ENCODE data around the gene TMEM41B. TPM values are rescaled to one million over a fixed set of nuclear protein-coding genes. Genes with fewer than 3 reads are reported as not detected.
A peak's percentile ranks its signal among the peaks of the same experiment; 100 is the strongest.
"Not testable (repeated sequence)": the region's sequence is repeated elsewhere in the genome, so short reads cannot be mapped to it uniquely, and the experiment has no call there.

TMEM41B gene, protein sequence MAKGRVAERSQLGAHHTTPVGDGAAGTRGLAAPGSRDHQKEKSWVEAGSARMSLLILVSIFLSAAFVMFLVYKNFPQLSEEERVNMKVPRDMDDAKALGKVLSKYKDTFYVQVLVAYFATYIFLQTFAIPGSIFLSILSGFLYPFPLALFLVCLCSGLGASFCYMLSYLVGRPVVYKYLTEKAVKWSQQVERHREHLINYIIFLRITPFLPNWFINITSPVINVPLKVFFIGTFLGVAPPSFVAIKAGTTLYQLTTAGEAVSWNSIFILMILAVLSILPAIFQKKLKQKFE
- total RNA-seq, result 10 to 100 TPM; 35.4 to 38.1 TPM

DNA sequence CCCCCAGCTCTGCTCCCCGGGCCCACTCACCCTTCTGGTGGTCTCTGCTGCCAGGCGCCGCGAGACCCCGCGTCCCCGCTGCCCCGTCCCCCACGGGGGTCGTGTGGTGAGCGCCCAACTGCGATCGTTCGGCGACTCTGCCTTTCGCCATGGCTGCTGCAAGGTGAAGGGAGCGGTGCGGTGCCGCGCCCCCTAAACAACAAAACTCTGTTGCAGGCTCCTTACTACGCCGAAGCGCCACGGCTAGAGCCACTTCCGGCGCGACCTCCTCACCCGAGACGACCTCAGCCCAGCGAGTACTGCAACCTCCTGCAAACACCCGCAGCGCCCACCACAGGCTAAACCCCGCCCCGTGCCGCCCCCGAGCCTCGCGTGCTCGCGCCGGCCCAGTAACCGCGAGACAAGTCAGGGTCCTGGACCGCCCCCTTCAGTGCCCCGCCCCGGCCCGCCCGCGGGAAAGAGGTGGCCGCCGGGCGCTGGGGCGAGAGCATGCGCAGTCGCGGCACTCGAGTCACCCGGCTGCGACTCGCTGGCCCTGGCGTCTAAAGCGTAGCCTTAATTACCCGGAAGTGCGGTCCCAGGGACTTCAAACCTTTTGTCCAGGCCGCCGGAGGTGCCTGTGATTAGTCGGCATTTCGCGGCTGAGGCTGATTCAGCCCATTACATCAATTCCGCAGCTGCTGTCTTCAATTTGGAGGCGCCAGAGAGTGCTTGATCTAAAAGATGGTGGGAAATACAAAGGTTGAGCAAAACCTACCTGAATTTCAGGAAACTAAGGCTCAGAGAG lies at the start of gene TMEM41B:
TMEM41B (minus strand) TSS at position 303 of the 787 bp plus-strand sequence; CDS start at position 151, 152 bp downstream.
- DNase-seq, result peak; percentile 100
- peaks cover 23% of the 10 kb centered on the region for H3K27me3 Mint-ChIP-seq (ENCODE audit: low read depth)
- peak within 1 kb of the TSS; percentile 95 for H3K27ac Mint-ChIP-seq
- ATAC-seq (replicated peaks in 1 of 2), result peak; percentile 96 to 97
- H3K4me1 Mint-ChIP-seq (ENCODE audit: low read depth), result peaks cover 49% of the 10 kb centered on the region
- no peaks in the 10 kb centered on the region for H3K9me3 Mint-ChIP-seq
- peak within 1 kb of the TSS; percentile 92 to 100 for H3K4me3 Mint-ChIP-seq
- peaks cover 5 to 15% of the 10 kb centered on the region in 2 donors for H3K36me3 Mint-ChIP-seq (ENCODE audit: insufficient read depth in 2 of 2)

DNA sequence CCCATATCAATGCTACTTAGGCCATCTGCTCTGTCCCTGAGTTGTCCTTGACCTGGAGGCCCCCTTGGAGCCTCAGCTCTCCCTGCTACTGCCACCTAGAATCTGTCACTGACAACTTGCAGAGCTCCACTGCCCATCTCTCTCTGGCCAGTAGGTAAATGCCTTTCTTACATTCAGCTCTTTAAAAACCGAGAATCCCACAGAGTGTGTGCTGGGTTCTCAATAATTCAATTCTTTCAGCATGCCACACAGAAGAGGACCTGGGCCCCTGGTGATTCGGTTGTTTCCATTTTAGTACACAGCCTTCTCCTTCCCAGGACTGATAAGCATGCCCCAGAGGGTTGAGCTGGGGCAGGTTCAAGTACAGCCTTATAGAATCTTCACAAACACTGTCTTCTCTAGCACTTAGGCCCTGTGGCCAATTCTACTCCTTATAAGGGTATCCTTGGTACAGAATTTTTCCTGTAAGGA lies 48.0 kb upstream of the TMEM41B start:
- H3K36me3 Mint-ChIP-seq (ENCODE audit: insufficient read depth in 2 of 2), result peaks cover 0 to 1% of the 10 kb centered on the region in 2 donors
- peak; percentile 23 to 24 for DNase-seq
- H3K27me3 Mint-ChIP-seq (ENCODE audit: low read depth), result no peaks in the 10 kb centered on the region
- peak overlapping the region; percentile 31 for H3K27ac Mint-ChIP-seq
- no peaks in the 10 kb centered on the region for H3K9me3 Mint-ChIP-seq
- ATAC-seq (replicated peaks in 1 of 2), result peak; percentile 19 to 28
- peaks cover 37% of the 10 kb centered on the region for H3K4me1 Mint-ChIP-seq (ENCODE audit: low read depth)
- H3K4me3 Mint-ChIP-seq, result peak overlapping the region; percentile 58 to 71

DNA sequence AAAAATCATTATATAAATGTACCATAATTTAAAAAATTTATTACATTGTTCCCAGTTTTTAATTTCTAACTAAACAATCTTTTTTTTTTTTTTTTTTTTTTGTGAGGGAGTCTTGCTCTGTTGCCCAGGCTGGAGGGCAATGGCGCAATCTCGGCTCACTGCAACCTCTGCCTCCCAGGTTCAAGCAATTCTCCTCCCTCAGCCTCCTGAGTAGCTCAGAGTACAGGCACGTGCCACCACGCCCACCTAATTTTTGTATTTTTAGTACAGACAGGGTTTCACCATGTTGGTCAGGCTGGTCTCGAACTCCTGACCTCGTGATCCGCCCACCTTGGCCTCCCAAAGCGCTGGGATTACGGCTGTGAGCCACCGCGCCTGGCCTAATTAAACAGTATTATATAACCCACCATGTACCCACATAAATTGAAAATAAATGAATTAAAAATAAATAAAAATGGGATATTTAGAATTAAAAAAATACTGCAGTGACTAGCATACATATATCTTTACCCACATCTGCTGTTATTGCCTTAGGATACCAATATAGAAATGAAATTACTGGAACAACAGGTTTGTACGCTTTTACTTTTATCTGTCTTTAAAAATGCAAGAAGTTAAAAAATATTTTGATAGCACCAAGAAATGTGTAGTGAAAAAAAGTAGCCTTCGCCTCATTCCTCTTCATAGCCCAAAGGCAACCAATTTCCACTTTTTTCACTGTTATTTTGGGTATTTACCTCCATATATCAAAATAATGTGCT lies 46.6 kb upstream of the TMEM41B start:
- H3K4me3 Mint-ChIP-seq, result peak overlapping the region in 1 of 2 donors; percentile 57
- H3K9me3 Mint-ChIP-seq, DNase-seq: not testable (repeated sequence)

DNA sequence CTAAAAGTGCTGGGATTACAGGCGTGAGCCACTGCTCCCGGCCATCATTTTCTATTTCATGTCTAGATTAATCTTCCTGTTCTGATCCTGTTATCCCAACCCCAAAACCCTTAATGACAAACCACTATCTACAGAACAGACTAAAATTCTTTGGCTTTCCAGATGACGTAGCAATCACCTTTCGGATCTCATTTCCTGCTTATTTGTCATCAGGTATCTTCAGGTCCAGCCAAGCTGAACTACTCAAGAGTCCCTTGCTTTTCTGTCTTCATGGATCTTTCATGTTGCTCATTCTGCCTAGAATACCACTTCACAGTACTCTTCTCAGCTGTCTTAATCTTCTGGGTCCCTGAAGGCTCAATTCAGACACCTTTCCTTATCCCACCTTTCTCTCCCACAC lies 42.6 kb upstream of the TMEM41B start:
- no peaks in the 10 kb centered on the region for H3K9me3 Mint-ChIP-seq
- DNase-seq, result no peak
- no peak for ATAC-seq (replicated peaks in 1 of 2)
- H3K27ac Mint-ChIP-seq, result no peak overlapping the region
- no peak overlapping the region for H3K4me3 Mint-ChIP-seq
- no peaks in the 10 kb centered on the region for H3K36me3 Mint-ChIP-seq (ENCODE audit: insufficient read depth in 2 of 2)
- no peaks in the 10 kb centered on the region for H3K27me3 Mint-ChIP-seq (ENCODE audit: low read depth)
- H3K4me1 Mint-ChIP-seq (ENCODE audit: low read depth), result peaks cover 8% of the 10 kb centered on the region

More for the DNA sequence above, 46.6 kb upstream of the TMEM41B start:
- not testable (repeated sequence) for H3K36me3 Mint-ChIP-seq (ENCODE audit: insufficient read depth in 2 of 2); H3K27me3 Mint-ChIP-seq (ENCODE audit: low read depth); ATAC-seq (replicated peaks in 1 of 2)
- Mint-ChIP-seq H3K4me1 (ENCODE audit: low read depth) (peaks cover 37% of the 10 kb centered on the region), H3K27ac (peak overlapping the region; percentile 58)

DNA sequence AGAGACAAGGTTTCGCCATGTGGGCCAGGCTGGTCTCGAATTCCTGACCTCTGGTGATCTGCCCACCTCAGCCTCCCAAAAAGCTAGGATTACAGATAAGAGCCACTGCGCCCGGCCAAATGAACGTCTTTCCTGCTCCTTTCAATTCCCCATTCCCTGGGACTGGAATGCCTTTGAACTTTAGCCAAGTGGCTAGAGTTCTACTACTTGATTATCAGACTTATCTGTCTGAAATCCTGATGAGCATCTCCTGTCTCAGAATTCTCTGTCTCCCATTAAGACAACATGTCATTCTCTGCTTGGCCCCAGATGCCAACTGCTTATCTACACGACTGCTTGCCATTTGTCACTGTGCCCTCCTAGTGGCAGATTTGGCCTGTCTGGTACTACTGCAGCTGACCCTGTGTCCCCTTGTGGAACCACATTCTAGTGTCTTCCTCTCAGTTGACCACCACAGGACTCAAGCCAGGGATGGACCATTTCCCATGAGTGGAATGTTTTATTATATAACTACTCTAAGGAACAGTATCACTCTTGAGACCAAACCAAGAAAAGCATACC lies 37.0 kb upstream of the TMEM41B start:
- H3K36me3 Mint-ChIP-seq (ENCODE audit: insufficient read depth in 2 of 2), result no peaks in the 10 kb centered on the region
- ATAC-seq (replicated peaks in 1 of 2), result no peak
- peaks cover 14% of the 10 kb centered on the region for H3K4me1 Mint-ChIP-seq (ENCODE audit: low read depth)
- H3K27ac Mint-ChIP-seq, result no peak overlapping the region
- no peaks in the 10 kb centered on the region for H3K27me3 Mint-ChIP-seq (ENCODE audit: low read depth)
- DNase-seq, result no peak
- no peaks in the 10 kb centered on the region for H3K9me3 Mint-ChIP-seq
- no peak overlapping the region for H3K4me3 Mint-ChIP-seq

DNA sequence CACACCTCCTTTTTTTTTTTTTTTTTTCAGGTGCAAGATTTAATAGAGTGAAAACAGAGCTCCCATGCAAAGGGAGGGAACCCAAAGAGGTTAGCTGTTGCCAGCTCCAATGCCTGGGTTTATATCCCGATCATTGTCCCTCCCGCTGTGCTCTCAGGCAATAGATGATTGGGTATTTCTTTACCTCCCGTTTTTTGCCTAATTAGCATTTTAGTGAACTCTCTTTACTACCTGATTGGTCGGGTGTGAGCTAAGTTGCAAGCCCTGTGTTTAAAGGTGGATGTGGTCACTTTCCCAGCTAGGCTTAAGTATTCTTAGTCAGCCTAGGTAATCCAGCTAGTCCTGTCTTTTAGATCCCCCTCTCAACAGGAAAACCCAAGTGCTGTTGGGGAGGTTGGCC lies 33.4 kb upstream of the TMEM41B start:
- peaks cover 24% of the 10 kb centered on the region for H3K4me1 Mint-ChIP-seq (ENCODE audit: low read depth)
- H3K27ac Mint-ChIP-seq; H3K4me3 Mint-ChIP-seq; H3K36me3 Mint-ChIP-seq (ENCODE audit: insufficient read depth in 2 of 2); H3K9me3 Mint-ChIP-seq; DNase-seq; H3K27me3 Mint-ChIP-seq (ENCODE audit: low read depth); ATAC-seq (replicated peaks in 1 of 2): not testable (repeated sequence)

DNA sequence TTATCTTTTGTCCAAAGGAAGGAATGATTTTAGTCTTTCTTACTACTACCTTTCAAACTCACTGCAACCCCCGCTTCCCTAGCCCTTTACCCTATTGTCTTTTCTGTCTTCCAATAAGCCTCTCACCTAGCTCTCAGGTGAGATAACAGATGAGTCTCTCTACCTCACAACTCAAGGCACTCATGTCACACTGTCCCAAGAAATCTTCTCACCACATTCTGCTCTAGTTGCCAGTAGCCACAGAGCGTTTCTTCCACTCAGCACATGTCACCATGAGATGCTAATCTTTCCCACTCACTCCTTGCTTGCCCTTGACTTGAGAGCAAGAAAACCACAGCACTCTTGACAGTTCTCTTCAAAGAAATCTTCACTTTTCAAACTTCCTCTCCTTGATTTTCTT lies 32.7 kb upstream of the TMEM41B start:
- no peak overlapping the region for H3K27ac Mint-ChIP-seq
- no peaks in the 10 kb centered on the region for H3K27me3 Mint-ChIP-seq (ENCODE audit: low read depth)
- peak in 1 of 2 donors; percentile 23 for ATAC-seq (replicated peaks in 1 of 2)
- H3K9me3 Mint-ChIP-seq, result no peaks in the 10 kb centered on the region
- no peak for DNase-seq
- no peak overlapping the region for H3K4me3 Mint-ChIP-seq
- peaks cover 24% of the 10 kb centered on the region for H3K4me1 Mint-ChIP-seq (ENCODE audit: low read depth)
- H3K36me3 Mint-ChIP-seq (ENCODE audit: insufficient read depth in 2 of 2), result no peaks in the 10 kb centered on the region

DNA sequence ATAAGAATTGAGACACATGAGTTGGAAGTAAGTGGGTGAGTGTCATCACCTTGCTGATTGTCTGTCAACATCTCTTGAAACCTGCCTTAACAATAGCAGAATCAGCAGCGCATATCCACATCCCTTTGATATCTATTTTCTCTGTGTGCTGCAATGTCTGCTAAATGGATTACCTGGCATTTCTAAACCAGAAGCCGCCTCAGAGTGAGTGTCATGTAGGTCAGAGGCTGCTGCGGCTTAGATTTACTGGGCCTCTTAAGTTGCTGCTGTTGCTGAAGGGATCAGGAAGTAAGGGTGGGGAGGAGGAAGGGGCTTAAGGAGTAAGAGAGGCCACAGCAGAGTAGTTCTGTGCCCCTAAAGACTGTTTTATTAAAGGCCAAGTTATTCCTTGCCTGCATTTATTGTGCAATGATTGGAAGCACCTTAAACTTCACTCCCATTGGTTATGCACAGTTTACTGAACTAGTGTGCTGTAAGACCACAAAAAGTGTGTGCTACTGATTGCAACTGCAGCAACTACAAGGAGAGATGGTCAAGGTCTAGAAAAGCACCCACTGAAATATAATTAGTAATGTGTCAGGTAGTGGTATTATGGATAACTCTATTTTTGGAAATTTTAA lies 29.8 kb upstream of the TMEM41B start:
- Mint-ChIP-seq H3K9me3 (no peaks in the 10 kb centered on the region), H3K4me3 (no peak overlapping the region), H3K27ac (no peak overlapping the region), H3K27me3 (ENCODE audit: low read depth) (no peaks in the 10 kb centered on the region), H3K4me1 (ENCODE audit: low read depth) (peaks cover 24% of the 10 kb centered on the region), H3K36me3 (ENCODE audit: insufficient read depth in 2 of 2) (no peaks in the 10 kb centered on the region)
- peak in 1 of 2 donors; percentile 30 for ATAC-seq (replicated peaks in 1 of 2)
- no peak for DNase-seq

DNA sequence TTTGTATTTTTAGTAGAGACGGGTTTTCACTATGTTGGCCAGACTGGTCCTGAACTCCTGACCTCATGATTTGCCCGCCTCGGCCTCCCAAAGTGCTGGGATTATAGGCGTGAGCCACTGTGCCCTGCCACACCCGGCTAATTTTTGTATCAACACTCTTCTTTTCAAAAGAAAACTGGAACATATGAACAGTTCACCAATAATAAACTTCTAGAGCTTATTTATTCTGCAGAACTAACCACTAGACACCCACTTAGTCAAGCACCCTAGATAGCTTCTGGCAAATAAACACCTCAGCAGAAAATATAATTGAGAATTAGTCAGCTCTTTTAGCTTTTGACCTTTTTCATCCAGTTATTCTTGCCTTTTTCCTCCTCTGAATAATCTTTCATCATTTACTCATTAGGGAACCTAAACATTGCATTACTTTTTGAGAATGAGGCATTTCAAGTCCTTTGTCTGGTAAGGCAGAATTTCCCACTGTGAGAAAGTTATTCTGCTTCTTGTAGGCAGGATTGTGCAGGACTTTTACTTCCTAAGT lies 27.3 kb upstream of the TMEM41B start:
- DNase-seq (no peak), ATAC-seq (replicated peaks in 1 of 2) (no peak)
- H3K27ac Mint-ChIP-seq, result no peak overlapping the region
- H3K4me3 Mint-ChIP-seq, result no peak overlapping the region
- H3K27me3 Mint-ChIP-seq (ENCODE audit: low read depth), result no peaks in the 10 kb centered on the region
- no peaks in the 10 kb centered on the region for H3K9me3 Mint-ChIP-seq
- H3K36me3 Mint-ChIP-seq (ENCODE audit: insufficient read depth in 2 of 2), result no peaks in the 10 kb centered on the region
- peaks cover 10% of the 10 kb centered on the region for H3K4me1 Mint-ChIP-seq (ENCODE audit: low read depth)

DNA sequence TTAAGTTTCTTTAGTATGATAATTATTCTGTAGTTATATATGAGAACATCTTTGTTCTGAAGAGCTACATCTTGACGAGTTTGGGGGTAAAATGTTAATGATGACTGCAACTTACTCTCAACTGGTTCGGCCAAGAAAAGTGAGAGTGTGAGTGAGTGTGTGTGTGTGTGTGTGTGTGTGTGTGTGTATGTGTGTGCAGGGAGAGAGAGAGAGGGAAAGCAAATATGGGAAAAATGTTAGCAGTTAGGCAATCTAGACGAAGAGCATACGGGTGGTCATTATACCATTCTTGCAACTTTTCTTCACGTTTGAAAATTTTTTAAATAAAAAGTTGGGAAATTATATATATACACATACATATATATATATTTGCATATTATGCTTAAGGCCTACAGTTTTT lies 18.3 kb upstream of the TMEM41B start:
- Mint-ChIP-seq H3K36me3 (ENCODE audit: insufficient read depth in 2 of 2) (no peaks in the 10 kb centered on the region), H3K4me3 (no peak overlapping the region), H3K27ac (no peak overlapping the region), H3K4me1 (ENCODE audit: low read depth) (peaks cover 5% of the 10 kb centered on the region), H3K9me3 (no peaks in the 10 kb centered on the region), H3K27me3 (ENCODE audit: low read depth) (no peaks in the 10 kb centered on the region)
- DNase-seq, result no peak
- no peak for ATAC-seq (replicated peaks in 1 of 2)

DNA sequence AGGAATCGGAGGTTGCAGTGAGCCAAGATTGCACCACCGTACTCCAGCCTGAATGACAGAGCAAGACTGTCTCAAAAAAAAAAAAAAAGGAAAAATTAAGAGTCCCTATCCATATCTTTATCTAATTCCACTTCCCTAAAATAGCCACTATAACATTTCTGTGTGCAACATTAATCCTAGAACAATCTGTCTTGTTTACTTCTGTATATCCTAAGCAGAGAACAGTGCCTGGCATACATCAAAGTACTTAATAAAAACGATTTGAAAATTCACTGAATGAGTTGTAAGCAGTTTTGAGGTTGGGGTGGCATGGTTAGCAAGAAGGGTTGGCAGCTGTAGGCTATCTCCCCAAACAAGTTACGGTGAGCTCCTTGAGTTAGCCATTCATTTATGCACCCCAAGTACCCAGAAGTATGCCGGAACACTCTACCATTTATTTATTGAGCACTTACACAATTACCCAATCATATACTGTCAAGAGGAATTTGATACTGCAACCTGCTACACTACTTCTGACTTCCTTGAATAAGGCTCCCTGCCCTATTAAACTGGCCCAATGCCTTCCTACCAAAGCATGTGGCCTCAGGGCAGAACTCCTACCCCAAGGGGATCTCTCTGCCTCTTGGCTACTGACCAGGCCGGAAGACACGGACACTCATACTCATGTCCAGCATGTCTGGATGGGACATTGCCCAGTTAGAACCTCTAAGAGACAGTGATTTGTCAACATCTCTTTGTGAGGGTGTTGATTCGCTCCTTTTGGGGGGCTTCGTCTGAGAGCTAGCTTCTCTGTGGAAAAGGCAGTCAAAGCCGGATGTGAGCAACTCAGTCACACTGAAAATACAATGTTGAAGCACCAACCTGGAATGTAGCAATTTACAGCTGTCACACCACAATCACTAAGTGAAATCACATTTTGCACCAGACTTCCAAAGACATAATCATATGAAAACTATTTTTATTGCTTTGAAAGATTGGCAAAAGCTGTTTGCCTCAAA lies 16.3 kb upstream of the TMEM41B start:
- Mint-ChIP-seq H3K9me3 (no peaks in the 10 kb centered on the region), H3K27me3 (ENCODE audit: low read depth) (no peaks in the 10 kb centered on the region), H3K36me3 (ENCODE audit: insufficient read depth in 2 of 2) (no peaks in the 10 kb centered on the region), H3K4me1 (ENCODE audit: low read depth) (peaks cover 5% of the 10 kb centered on the region), H3K27ac (no peak overlapping the region), H3K4me3 (no peak overlapping the region)
- no peak for ATAC-seq (replicated peaks in 1 of 2)
- no peak for DNase-seq
